WTC11 (cell line): ENCODE measurements around the gene AP5Z1. TPM values are rescaled to one million over a fixed set of nuclear protein-coding genes. Genes with fewer than 3 reads are reported as not detected.

Experiments
- ATAC-seq: fragments of 200-7000 bp; cut with Tn5 transposase; 2 replicates; pipeline ENCODE4 v1.10.0; 2021; ENCODE audit warnings: mild to moderate bottlenecking, moderate library complexity
- CTCF ChIA-PET: fragments of 300-600 bp; sonication (Branson Sonifier 250); formaldehyde crosslinking; loops from one replicate; lab custom pipeline; 2021; ENCODE audit warnings: antibody characterized with exemption; lab: Charles Lee
- POLR2A ChIA-PET: fragments of 350-600 bp; sonication (Branson Sonifier 250); formaldehyde crosslinking; loops from one replicate; lab custom pipeline; 2021; ENCODE audit warnings: antibody characterized with exemption; lab: Charles Lee
- DNase-seq: peaks from one replicate; pipeline ENCODE4 v3.0.0; 2021; ENCODE audit warnings: low spot score
- H3K27ac Mint-ChIP-seq: 2 replicates; pipeline ENCODE4 v1.8.0; 2021; ENCODE audit warnings: mixed read lengths
- H3K27me3 Mint-ChIP-seq: 2 replicates; pipeline ENCODE4 v1.8.0; 2021; ENCODE audit warnings: low read depth, mild to moderate bottlenecking, moderate library complexity, mixed read lengths
- H3K36me3 Mint-ChIP-seq: 2 replicates; pipeline ENCODE4 v1.8.0; 2021; ENCODE audit warnings: mixed read lengths
- H3K4me1 Mint-ChIP-seq: 2 replicates; pipeline ENCODE4 v1.8.0; 2022; ENCODE audit warnings: mixed read lengths
- H3K4me3 Mint-ChIP-seq: 2 replicates; pipeline ENCODE4 v1.8.0; 2021; ENCODE audit warnings: mild to moderate bottlenecking, moderate library complexity, mixed read lengths
- H3K9me3 Mint-ChIP-seq: 2 replicates; pipeline ENCODE4 v1.8.0; 2021; ENCODE audit warnings: mixed read lengths
- ATF1 ChIP-seq: sonication (generic); formaldehyde crosslinking; IDR thresholded peaks from 2 replicates; pipeline ENCODE4 v1.8.1; 2023; ENCODE audit warnings: mild to moderate bottlenecking, moderate library complexity, missing genetic modification reagents
- ATF2 ChIP-seq: sonication (generic); formaldehyde crosslinking; IDR thresholded peaks from 2 replicates; pipeline ENCODE4 v1.8.1; 2022; ENCODE audit warnings: low read depth, missing genetic modification reagents, borderline replicate concordance
- CREB1 ChIP-seq: sonication (generic); formaldehyde crosslinking; IDR thresholded peaks from 2 replicates; pipeline ENCODE4 v1.8.0; 2023; ENCODE audit warnings: mild to moderate bottlenecking, missing genetic modification reagents
- ETV6 ChIP-seq: sonication (generic); formaldehyde crosslinking; IDR thresholded peaks from 2 replicates; pipeline ENCODE4 v1.8.1; 2022; ENCODE audit warnings: mild to moderate bottlenecking, missing genetic modification reagents
- FOXK1 ChIP-seq: sonication (generic); formaldehyde crosslinking; IDR thresholded peaks from 2 replicates; pipeline ENCODE4 v1.8.0; 2022; ENCODE audit warnings: mild to moderate bottlenecking, moderate library complexity, missing genetic modification reagents
- GABPB1 ChIP-seq: sonication (generic); formaldehyde crosslinking; IDR thresholded peaks from 2 replicates; pipeline ENCODE4 v1.8.1; 2023; ENCODE audit warnings: mild to moderate bottlenecking, missing genetic modification reagents
- NR1H2 ChIP-seq: sonication (generic); formaldehyde crosslinking; IDR thresholded peaks from 2 replicates; pipeline ENCODE4 v1.9.0; 2021; ENCODE audit warnings: mild to moderate bottlenecking, moderate library complexity, missing genetic modification reagents
- NR3C1 ChIP-seq: sonication (generic); formaldehyde crosslinking; conservative IDR thresholded peaks from 2 replicates; pipeline ENCODE4 v1.8.1; 2023; ENCODE audit warnings: low read depth, mild to moderate bottlenecking, missing genetic modification reagents
- OVOL2 ChIP-seq: fragments of 250-450 bp; sonication (Bioruptor Pico); IDR thresholded peaks from 2 replicates; pipeline ENCODE4 v1.9.0; 2021; ENCODE audit warnings: mild to moderate bottlenecking, borderline replicate concordance
- PRRX2 ChIP-seq: fragments of 250-450 bp; sonication (Bioruptor Pico); IDR thresholded peaks from 2 replicates; pipeline ENCODE4 v1.8.0; 2021; ENCODE audit warnings: mild to moderate bottlenecking
- SP1 ChIP-seq: sonication (generic); formaldehyde crosslinking; conservative IDR thresholded peaks from 2 replicates; pipeline ENCODE4 v1.8.1; 2022; ENCODE audit warnings: missing genetic modification reagents
- STAT6 ChIP-seq: sonication (generic); formaldehyde crosslinking; conservative IDR thresholded peaks from 2 replicates; pipeline ENCODE4 v1.8.1; 2023; ENCODE audit warnings: mild to moderate bottlenecking, low read depth, missing genetic modification reagents, moderate library complexity
- USF1 ChIP-seq: sonication (generic); formaldehyde crosslinking; IDR thresholded peaks from 2 replicates; pipeline ENCODE4 v1.8.0; 2022; ENCODE audit warnings: mild to moderate bottlenecking, missing genetic modification reagents
- ZNF121 ChIP-seq: sonication (generic); formaldehyde crosslinking; IDR thresholded peaks from 2 replicates; pipeline ENCODE4 v1.8.0; 2023; ENCODE audit warnings: missing genetic modification reagents
- ZNF138 ChIP-seq: sonication (generic); formaldehyde crosslinking; conservative IDR thresholded peaks from 2 replicates; pipeline ENCODE4 v1.8.1; 2022; ENCODE audit warnings: mild to moderate bottlenecking, moderate library complexity, missing genetic modification reagents
- ZNF263 ChIP-seq: sonication (generic); formaldehyde crosslinking; IDR thresholded peaks from 2 replicates; pipeline ENCODE4 v1.8.1; 2022; ENCODE audit warnings: low read depth, mild to moderate bottlenecking, moderate library complexity, missing genetic modification reagents
- ZNF423 ChIP-seq: fragments of 250-450 bp; sonication (Bioruptor Pico); IDR thresholded peaks from 2 replicates; pipeline ENCODE4 v2.1.2; 2022; ENCODE audit warnings: mild to moderate bottlenecking, moderate library complexity
- ZNF671 ChIP-seq: fragments of 250-450 bp; sonication (Bioruptor Pico); IDR thresholded peaks from 2 replicates; pipeline ENCODE4 v1.8.0; 2021; ENCODE audit warnings: mild to moderate bottlenecking
- total RNA-seq: library from RNA; stranded (reverse); gene quantifications from 3 replicates; pipeline ENCODE4 v1.2.3, GENCODE V29; 2021
- TF ChIP-seq, protein P1 (sequence below): sonication (generic); formaldehyde crosslinking; IDR thresholded peaks from 2 replicates; pipeline ENCODE4 v1.8.0; 2023; ENCODE audit warnings: missing genetic modification reagents
- TF ChIP-seq, protein P2 (sequence below): fragments of 250-450 bp; sonication (Bioruptor Pico); conservative IDR thresholded peaks from 2 replicates; pipeline ENCODE4 v1.9.0; 2021; ENCODE audit warnings: mild to moderate bottlenecking
- TF ChIP-seq, protein P3 (sequence below): sonication (generic); formaldehyde crosslinking; IDR thresholded peaks from 2 replicates; pipeline ENCODE4 v1.8.0; 2022; ENCODE audit warnings: mild to moderate bottlenecking, missing genetic modification reagents
- TF ChIP-seq, protein P4 (sequence below): sonication (generic); formaldehyde crosslinking; conservative IDR thresholded peaks from 2 replicates; pipeline ENCODE4 v1.8.1; 2022; ENCODE audit warnings: mild to moderate bottlenecking, missing genetic modification reagents

Gene AP5Z1
- total RNA-seq, 1 experiment from 2014 or later: 29.4 TPM

- H3K9me3 Mint-ChIP-seq: no peaks in the 10 kb centered on the region
- peaks cover 56% of the 10 kb centered on the region for H3K27me3 Mint-ChIP-seq
- no peak overlapping the region for H3K4me3 Mint-ChIP-seq
- H3K36me3 Mint-ChIP-seq: peaks cover 12% of the 10 kb centered on the region
- H3K27ac Mint-ChIP-seq: no peak overlapping the region
- ATAC-seq: no peak
- TF ChIP-seq, protein P1, sequence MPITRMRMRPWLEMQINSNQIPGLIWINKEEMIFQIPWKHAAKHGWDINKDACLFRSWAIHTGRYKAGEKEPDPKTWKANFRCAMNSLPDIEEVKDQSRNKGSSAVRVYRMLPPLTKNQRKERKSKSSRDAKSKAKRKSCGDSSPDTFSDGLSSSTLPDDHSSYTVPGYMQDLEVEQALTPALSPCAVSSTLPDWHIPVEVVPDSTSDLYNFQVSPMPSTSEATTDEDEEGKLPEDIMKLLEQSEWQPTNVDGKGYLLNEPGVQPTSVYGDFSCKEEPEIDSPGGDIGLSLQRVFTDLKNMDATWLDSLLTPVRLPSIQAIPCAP (CRISPR knock-in tag): no peak
- no peak for TF ChIP-seq USF1 (CRISPR knock-in tag)
- TF ChIP-seq ZNF671 (CRISPR knock-in tag): no peak
- no peak for TF ChIP-seq GABPB1 (CRISPR knock-in tag)
- no peak for TF ChIP-seq PRRX2
- TF ChIP-seq SP1 (CRISPR knock-in tag): no peak
- TF ChIP-seq ATF1 (CRISPR knock-in tag): no peak
- TF ChIP-seq, protein P2, sequence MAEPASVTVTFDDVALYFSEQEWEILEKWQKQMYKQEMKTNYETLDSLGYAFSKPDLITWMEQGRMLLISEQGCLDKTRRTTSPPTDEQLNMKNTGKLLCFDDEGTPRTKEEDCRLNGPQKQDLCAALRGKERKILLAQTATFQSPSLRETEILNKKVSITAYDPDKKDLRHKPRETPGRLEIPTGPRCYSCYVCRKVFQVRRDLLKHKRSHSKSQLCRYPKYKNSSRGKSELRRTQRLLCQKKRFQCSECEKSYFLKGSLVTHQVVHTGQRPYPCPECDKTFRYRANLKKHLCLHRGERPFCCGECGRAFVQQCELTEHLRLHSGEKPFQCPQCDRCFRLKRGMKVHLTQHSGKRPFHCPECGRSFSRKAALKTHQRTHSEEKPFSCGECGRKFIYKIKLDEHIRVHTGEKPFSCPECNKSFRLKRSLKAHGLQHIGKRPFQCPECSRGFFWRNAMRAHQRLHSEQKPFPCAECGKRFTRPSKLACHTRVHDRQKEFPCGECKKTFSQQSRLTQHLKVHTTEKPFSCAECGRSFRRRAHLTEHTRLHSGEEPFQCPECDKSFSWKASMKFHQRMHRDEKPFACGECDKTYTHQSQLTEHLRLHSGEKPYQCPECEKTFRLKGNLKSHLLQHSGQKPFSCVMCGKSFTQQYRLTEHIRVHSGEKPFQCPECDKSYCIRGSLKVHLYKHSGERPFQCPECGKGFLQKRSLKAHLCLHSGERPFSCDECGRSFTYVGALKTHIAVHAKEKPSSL (CRISPR knock-in tag): no peak
- ChIA-PET POLR2A (no interaction called here), CTCF (no interaction called here)
- peaks cover 39% of the 10 kb centered on the region for H3K4me1 Mint-ChIP-seq
- no peak for DNase-seq
Measured at GRCh38 chr7:4742852-4743251, 32.6 kb upstream of the AP5Z1 start.

DNA sequence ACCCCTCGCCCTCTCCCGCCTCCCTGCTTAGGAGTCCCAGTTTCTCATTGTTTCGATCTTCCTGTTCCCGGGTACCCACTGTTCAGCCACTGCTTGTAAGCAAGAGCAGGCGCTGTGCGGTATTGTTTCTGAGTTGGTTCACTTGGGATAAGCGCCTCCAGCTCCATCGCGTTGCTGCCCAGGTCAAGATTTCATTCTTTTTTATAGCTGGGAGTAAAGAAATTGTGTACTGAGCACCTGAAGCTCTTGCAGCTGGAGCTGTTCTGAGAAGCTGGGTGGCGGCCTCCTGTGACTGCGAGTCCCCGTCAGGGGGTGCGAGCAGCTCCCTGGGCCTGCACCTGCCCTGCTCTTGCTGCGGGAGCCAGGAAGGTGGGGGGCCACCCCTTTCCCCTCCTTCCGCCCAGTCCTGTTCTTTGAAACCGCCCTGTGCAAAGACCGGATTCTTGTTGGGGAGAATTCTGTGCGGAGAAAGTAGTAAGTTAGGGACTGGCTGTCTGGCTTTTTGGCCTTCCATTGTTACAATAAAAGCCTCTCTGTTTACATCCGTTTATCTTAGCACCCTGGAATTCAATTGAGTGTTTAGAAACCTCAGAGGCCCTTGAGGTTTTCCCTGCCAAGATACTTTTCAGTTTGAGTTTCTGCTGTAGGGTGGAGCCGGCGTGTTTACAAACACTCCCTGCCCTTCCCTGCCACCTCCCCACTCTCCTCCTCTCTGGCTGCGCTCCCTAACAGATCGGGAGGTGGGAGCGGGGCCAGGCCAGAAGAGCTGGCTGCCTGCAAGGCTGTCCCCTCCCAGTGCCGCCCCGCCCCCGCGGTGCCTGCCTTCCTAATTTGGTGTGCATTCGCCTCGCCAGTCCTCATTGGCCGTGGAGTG lies 30.8 kb upstream of the AP5Z1 start:
- H3K27ac Mint-ChIP-seq: no peak overlapping the region; the same call in 1 of the 2 replicates
- ChIA-PET CTCF (interaction anchor here (1.0 to 1.5 kb wide), 3 partner anchors 10 to 48 kb away, joined by 3 to 6 read pairs (median 4); no protein-coding TSS in a partner anchor), POLR2A (interaction anchor here (0.6 to 1.6 kb wide), 4 partner anchors 15 to 260 kb away, joined by 3 to 8 read pairs (median 3); no protein-coding TSS in a partner anchor)
- H3K27me3 Mint-ChIP-seq: peaks cover 58% of the 10 kb centered on the region
- ATAC-seq (peak; percentile 97), DNase-seq (peak; percentile 93)
- no peaks in the 10 kb centered on the region for H3K9me3 Mint-ChIP-seq
- H3K4me3 Mint-ChIP-seq: peak overlapping the region; percentile 60
- H3K36me3 Mint-ChIP-seq: peaks cover 18% of the 10 kb centered on the region
- H3K4me1 Mint-ChIP-seq: peaks cover 24% of the 10 kb centered on the region
- TF ChIP-seq, protein P3, sequence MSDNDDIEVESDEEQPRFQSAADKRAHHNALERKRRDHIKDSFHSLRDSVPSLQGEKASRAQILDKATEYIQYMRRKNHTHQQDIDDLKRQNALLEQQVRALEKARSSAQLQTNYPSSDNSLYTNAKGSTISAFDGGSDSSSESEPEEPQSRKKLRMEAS (CRISPR knock-in tag): no peak
- TF ChIP-seq ZNF263 (no peak), CREB1 (CRISPR knock-in tag) (no peak), NR3C1 (CRISPR knock-in tag) (no peak), ETV6 (CRISPR knock-in tag) (no peak), ZNF138 (CRISPR knock-in tag) (no peak), ZNF121 (CRISPR knock-in tag) (no peak), FOXK1 (peak; percentile 88), SP1 (CRISPR knock-in tag) (peak; percentile 48; the same call in 1 of the 2 replicates), ZNF671 (CRISPR knock-in tag) (no peak), ATF2 (CRISPR knock-in tag) (no peak), STAT6 (CRISPR knock-in tag) (no peak), ZNF423 (0 out of 2 replicates have a peak, but pooled peaks have one; percentile 30), PRRX2 (no peak), NR1H2 (no peak), OVOL2 (CRISPR knock-in tag) (no peak)
- TF ChIP-seq, protein P2 (CRISPR knock-in tag): no peak
- TF ChIP-seq, protein P4, sequence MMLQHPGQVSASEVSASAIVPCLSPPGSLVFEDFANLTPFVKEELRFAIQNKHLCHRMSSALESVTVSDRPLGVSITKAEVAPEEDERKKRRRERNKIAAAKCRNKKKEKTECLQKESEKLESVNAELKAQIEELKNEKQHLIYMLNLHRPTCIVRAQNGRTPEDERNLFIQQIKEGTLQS (CRISPR knock-in tag): no peak
